Thoracic aorta (tissue), 2 donors: Measurements from ENCODE around the gene ZNF563. TPM values are rescaled to one million over a fixed set of nuclear protein-coding genes. Genes with fewer than 3 reads are reported as not detected.

Source experiments
- ATAC-seq: fragments of 150-250 bp; one replicate; pipeline ENCODE4 v1.8.0; 2017; ENCODE audit warnings: low read depth; ENCODE audit not compliant: insufficient number of reproducible peaks, low FRiP score
- DNase-seq: peaks from one replicate; pipeline ENCODE4 v3.0.0-alpha.2; 2020; ENCODE audit warnings: low spot score
- H3K27ac ChIP-seq, 2 donors: fragments of 200-600 bp; sonication (generic); 1 replicate in 1 of 2; 2 replicates in 1 of 2; pipeline ENCODE4 v1.5.1; 2016; ENCODE audit warnings: mild to moderate bottlenecking in 2 of 2, moderate library complexity in 2 of 2
- H3K27me3 ChIP-seq: fragments of 200-600 bp; sonication (generic); replicated peaks from 2 replicates; pipeline ENCODE4 v1.6.0; 2016; ENCODE audit warnings: mild to moderate bottlenecking; ENCODE audit not compliant: insufficient read depth
- H3K36me3 ChIP-seq: fragments of 200-600 bp; sonication (generic); one replicate; pipeline ENCODE4 v1.5.1; 2016
- H3K4me1 ChIP-seq, 2 donors: fragments of 200-600 bp; sonication (generic); 1 replicate in 1 of 2; 2 replicates in 1 of 2; pipeline versions ENCODE4 v1.5.1 to v1.6.0; 2016; ENCODE audit warnings: low read depth in 2 of 2, mild to moderate bottlenecking in 1 of 2; ENCODE audit not compliant: control insufficient read depth in 1 of 2
- H3K4me3 ChIP-seq: fragments of 200-600 bp; sonication (generic); 2 replicates; pipeline ENCODE4 v1.5.1; 2016; ENCODE audit warnings: mild to moderate bottlenecking
- H3K9me3 ChIP-seq: fragments of 200-600 bp; sonication (generic); 2 replicates; pipeline ENCODE4 v1.5.1; 2016
- CTCF ChIP-seq: fragments of 200-600 bp; sonication (generic); IDR thresholded peaks from one replicate; pipeline ENCODE4 v1.5.1; 2019; ENCODE audit warnings: antibody characterized with exemption
- total RNA-seq, 2 donors: library from RNA; depleted of rRNA; stranded (reverse); fragments of >200 nt; gene quantifications; one replicate each; pipeline versions ENCODE4 v1.1.0 to v1.2.3, GENCODE V29; 2016

Gene ZNF563
- 1 to 10 TPM; 3.1 to 7.9 TPM for total RNA-seq

GRCh38 chr19:12333162-12334159, at the start of gene ZNF563:
ZNF563 (minus strand) TSS chr19:12333633; CDS start chr19:12333482, 151 bp downstream.
- ATAC-seq: peak; percentile 96
- Histone ChIP-seq H3K9me3 (no peaks in the 10 kb centered on the region), H3K27me3 (no peaks in the 10 kb centered on the region), H3K4me3 (peak within 1 kb of the TSS; percentile 82), H3K36me3 (no peaks in the 10 kb centered on the region), H3K4me1 (peaks cover 5 to 18% of the 10 kb centered on the region in 2 donors), H3K27ac (peak within 1 kb of the TSS; percentile 91 to 92)
- peak; percentile 96 for DNase-seq
- no peak for TF ChIP-seq CTCF

- no peak for DNase-seq
- Histone ChIP-seq H3K27ac (no peak overlapping the region), H3K36me3 (peaks cover 16% of the 10 kb centered on the region), H3K27me3 (no peaks in the 10 kb centered on the region), H3K4me3 (no peak overlapping the region), H3K4me1 (no peaks in the 10 kb centered on the region), H3K9me3 (peaks cover 30% of the 10 kb centered on the region)
- no peak for ATAC-seq
- TF ChIP-seq CTCF: no peak
Observed at GRCh38 chr19:12380444-12380737, 47.0 kb upstream of the ZNF563 start.

GRCh38 chr19:12379732-12380443, 46.5 kb upstream of the ZNF563 start:
- H3K9me3 ChIP-seq: peaks cover 30% of the 10 kb centered on the region
- H3K36me3 ChIP-seq: peaks cover 16% of the 10 kb centered on the region
- DNase-seq: no peak

GRCh38 chr19:12374026-12374425, 40.6 kb upstream of the ZNF563 start:
- no peak for DNase-seq
- TF ChIP-seq CTCF: no peak
- ATAC-seq: no peak
- no peak overlapping the region for H3K4me3 ChIP-seq
- H3K36me3 ChIP-seq: no peaks in the 10 kb centered on the region
- H3K9me3 ChIP-seq: peaks cover 9% of the 10 kb centered on the region
- no peaks in the 10 kb centered on the region for H3K27me3 ChIP-seq
- H3K4me1 ChIP-seq: no peaks in the 10 kb centered on the region
- H3K27ac ChIP-seq: no peak overlapping the region

More at GRCh38 chr19:12379732-12380443, 46.5 kb upstream of the ZNF563 start:
- Histone ChIP-seq H3K4me1 (no peaks in the 10 kb centered on the region), H3K27me3 (no peaks in the 10 kb centered on the region), H3K27ac (no peak overlapping the region), H3K4me3 (no peak overlapping the region)
- no peak for ATAC-seq
- TF ChIP-seq CTCF: no peak
